ENCODE data around the gene ZSWIM6.
A peak's percentile ranks its signal among the peaks of the same experiment; 100 is the strongest.
"Not testable (repeated sequence)": the region's sequence is repeated elsewhere in the genome, so short reads cannot be mapped to it uniquely, and the experiment has no call there.

Gene ZSWIM6

DNA sequence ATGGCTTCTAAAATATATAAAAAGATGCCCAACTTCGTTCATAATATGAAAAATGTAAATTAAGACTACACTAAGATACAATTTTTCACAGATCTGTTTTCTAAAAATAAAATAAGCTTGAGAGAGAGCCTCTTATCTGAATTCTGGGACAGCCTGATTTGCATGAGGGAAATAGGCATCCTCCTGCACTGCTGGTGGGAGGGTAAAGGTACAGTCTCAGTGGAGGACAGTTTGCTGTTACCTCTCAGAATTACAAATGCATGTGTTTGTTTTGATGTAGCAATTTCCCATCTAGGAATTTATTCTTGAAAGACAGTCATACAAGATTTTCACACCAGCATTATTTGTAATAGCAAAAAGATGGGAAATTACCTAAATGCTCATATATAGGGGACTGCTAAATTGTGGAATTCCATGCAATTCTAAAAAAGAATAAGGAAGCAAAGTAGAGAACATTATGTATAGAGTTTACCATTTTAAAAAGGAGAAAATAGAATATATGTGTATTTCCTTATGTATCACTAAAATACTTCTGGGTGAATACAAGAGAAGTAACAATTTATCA is 75.7 kb downstream of the ZSWIM6 start:
- no peak for DNase-seq (ENCODE audit: low spot score)

GRCh38 chr5:61408476-61409168 is 76.6 kb downstream of the ZSWIM6 start:
- DNase-seq (ENCODE audit: low spot score) = peak; percentile 95

DNA sequence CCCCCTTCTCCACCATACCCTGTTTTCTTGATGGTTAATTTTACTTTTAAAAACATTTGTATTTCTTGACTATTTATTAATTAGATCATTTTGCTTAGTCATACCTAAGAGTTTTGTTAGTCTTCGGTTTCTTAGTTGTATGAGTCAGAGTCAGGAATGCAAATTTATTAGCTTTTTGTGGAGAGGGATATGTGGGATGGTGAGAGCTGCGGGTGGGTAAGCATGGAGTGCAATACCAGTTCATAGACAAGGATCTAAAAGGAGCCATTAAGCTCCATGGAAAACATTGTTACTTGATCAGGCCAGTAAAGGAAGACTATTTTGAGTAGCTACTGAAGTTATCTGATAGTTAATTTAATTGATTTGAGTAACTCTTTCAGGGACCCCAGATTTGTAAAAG is 77.5 kb downstream of the ZSWIM6 start:
- no peak for DNase-seq (ENCODE audit: low spot score)

- DNase-seq (ENCODE audit: low spot score) = no peak
These were observed 78.8 kb downstream of the ZSWIM6 start for GRCh38 chr5:61410811-61411210.

- DNase-seq (ENCODE audit: low spot score) = no peak
These were observed 80.3 kb downstream of the ZSWIM6 start for GRCh38 chr5:61412361-61412760.

DNA sequence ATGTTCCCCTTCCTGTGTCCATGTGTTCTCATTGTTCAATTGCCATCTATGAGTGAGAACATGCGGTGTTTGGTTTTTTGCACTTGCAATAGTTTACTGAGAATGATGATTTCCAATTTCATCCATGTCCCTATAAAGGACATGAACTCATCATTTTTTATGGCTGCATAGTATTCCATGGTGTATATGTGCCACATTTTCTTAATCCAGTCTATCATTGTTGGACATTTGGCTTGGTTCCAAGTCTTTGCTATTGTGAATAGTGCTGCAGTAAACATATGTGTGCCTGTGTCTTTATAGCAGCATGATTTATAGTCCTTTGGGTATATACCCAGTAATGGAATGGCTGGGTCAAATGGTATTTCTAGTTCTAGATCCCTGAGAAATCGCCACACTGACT is 81.1 kb downstream of the ZSWIM6 start:
- DNase-seq (ENCODE audit: low spot score) = not testable (repeated sequence)

- DNase-seq (ENCODE audit: low spot score) = no peak
These were observed 82.7 kb downstream of the ZSWIM6 start for GRCh38 chr5:61414806-61415205.

- DNase-seq (ENCODE audit: low spot score) = no peak
These were observed 84.0 kb downstream of the ZSWIM6 start for GRCh38 chr5:61416010-61416409.

DNA sequence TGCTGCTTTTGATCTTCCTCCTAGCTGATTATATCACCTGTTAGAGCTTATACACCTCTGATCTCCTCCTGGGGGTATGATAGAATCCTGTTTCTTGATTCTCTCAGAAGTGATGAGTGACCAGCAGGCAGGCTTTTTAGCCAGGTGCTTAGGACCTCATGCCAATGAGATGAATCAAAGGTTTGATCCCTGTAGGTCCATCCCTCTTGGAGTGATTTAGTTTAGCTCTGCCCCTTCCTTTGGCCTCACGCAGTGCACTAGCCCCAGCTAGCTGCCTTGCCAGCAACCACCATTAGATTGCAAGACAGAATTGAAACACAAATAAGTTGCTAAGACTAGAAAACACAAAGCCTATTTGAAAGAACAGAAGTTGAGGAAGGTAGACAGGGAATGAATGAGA is 84.4 kb downstream of the ZSWIM6 start:
- DNase-seq (ENCODE audit: low spot score) = no peak

DNA sequence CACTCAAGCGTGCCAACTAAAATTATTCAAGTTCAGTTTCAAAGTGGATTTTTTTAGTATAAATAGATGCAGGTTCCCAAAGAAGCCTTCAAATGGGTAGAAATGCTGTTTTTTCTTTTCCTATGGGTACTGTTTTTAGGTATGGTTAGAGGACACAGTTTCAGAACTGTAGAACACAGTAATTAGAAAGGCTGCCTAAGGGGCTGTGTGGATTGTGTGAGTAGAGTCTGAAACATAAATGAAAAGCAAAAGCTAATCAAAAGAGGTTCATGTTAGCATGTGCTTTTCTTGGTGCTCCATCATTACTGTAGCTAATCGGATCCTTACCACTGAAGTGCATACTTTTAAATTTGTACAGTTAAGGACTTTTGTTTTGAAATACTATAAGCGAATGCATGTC is 85.3 kb downstream of the ZSWIM6 start:
- no peak for DNase-seq (ENCODE audit: low spot score)

- DNase-seq (ENCODE audit: low spot score) = no peak
These were observed 85.8 kb downstream of the ZSWIM6 start for GRCh38 chr5:61417851-61418250.

- no peak for DNase-seq (ENCODE audit: low spot score)
These were observed 87.0 kb downstream of the ZSWIM6 start for GRCh38 chr5:61419106-61419505.

GRCh38 chr5:61420016-61420415 is 88.0 kb downstream of the ZSWIM6 start:
- no peak for DNase-seq (ENCODE audit: low spot score)

- not testable (repeated sequence) for DNase-seq (ENCODE audit: low spot score)
These were observed 89.2 kb downstream of the ZSWIM6 start for GRCh38 chr5:61421262-61421661.

- no peak for DNase-seq (ENCODE audit: low spot score)
These were observed 91.6 kb downstream of the ZSWIM6 start for GRCh38 chr5:61423487-61424145.

GRCh38 chr5:61425918-61426317 is 93.9 kb downstream of the ZSWIM6 start:
- DNase-seq (ENCODE audit: low spot score) = no peak

GRCh38 chr5:61429906-61430305 is 97.8 kb downstream of the ZSWIM6 start:
- DNase-seq (ENCODE audit: low spot score) = no peak

DNA sequence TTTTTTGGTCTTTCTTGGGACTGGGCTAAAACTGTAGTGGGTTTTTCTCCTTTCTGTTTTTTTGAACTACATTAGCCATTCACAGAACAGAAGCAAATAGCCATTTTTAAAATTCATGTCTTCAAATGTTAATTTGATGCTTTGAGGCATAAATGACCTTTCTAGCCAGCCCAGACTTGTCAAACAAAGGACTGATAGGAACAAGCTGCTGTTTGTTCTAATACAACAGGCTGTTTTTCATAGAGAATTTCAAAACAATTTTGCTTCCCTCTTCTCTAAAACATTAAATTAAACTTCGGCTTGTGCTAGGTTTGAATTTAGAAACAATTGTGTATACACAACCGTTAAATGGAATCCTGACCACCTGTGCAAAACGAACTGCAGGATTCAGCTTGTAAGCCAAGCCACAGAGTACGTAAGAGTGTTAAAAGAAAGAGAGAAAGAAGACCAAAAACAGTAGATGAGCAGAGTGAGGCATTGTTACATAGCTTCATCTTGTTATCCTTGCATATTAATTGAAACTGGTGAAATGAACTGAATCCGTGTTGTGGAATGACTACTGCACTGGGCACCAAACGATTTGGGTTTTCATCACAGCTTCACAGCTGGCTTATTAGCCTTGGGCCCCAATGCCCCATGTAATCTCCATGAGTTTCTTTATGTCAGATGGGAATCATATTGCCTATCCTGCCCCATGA is 100.0 kb downstream of the ZSWIM6 start:
- DNase-seq (ENCODE audit: low spot score) = no peak

DNA sequence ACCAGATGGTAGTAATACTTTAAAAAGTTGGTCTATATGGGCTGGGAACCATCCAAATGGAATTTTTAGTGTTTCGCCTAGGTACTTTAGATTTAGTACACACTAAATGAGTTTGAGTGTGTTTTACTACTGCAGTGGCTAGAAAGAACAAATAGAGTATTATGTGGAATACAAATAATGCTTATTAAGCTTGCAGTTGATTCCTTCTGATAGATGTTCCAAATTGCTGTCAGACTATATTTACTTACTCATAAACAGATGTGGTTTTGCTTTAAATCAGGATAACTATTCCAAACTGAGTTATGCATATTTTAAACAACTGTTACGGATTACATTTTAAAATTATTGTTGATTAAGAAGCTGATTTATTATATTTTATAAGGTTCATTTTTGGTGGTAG is 103.3 kb downstream of the ZSWIM6 start:
- DNase-seq (ENCODE audit: low spot score) = no peak

DNA sequence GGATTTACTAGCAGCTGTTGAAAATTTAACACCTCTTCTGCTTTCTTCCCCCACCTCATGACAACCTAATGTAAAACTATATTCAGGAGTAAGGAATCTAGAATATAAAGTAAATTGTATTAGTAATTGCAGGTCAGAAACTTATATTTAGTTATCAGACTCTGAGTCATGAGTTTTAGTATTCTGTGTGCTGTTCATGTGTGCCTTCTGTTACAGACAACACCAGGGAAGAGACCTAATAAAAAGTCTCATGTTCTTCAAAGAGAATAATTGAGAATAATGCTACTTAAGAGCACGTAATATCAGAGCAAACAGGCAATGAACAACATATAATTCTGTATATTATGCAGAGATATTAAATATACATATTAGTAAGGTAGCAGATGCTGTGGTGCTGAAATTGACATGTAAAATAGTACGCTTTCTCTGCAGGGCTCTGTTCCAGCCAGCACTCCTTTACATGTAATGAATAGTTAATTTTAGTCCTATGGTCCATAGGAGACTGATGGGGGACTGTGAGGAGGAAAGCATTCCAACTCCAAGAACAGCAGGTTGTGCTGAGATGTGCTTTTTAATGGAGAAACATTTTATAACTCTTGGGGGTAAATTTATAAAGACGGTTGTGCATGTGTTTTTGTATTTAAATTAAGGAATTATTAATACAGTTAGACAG is 106.4 kb downstream of the ZSWIM6 start:
- no peak for DNase-seq (ENCODE audit: low spot score)

DNA sequence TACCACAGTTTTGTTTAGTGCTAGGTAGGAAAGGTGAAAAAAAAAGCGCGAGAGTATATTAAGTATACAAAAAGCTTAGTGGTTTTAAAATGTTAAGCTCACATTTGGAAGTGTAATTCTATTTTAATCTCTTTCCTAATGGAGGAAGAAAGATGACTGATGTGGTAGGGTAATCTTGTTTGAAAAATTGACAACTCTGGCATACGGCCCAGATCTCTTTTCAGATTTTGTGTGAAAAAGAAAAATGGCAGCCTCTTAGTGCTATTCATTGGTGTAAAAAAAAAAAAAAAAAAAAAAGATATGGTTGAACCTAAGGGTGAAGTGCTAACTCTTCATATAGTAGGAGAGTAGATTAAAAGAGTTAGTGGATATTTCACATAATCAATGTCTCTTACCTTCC is 108.0 kb downstream of the ZSWIM6 start:
- DNase-seq (ENCODE audit: low spot score) = no peak

GRCh38 chr5:61440596-61440995 is 108.5 kb downstream of the ZSWIM6 start:
- no peak for DNase-seq (ENCODE audit: low spot score)

Data from D341Med (cell line).